HepG2 (cell line): Measurements from ENCODE around the gene UQCC2. TPM values are rescaled to one million over a fixed set of nuclear protein-coding genes. Genes with fewer than 3 reads are reported as not detected.

Experiments used
- ATAC-seq: fragments of 200-7000 bp; cut with Tn5 transposase; 3 replicates; pipeline ENCODE4 v1.9.1; 2020; ENCODE audit warnings: mild to moderate bottlenecking, moderate library complexity
- BruUV-seq: library from RNA; stranded (reverse); fragments of 400-500 nt; replicated peaks from 2 replicates; lab custom pipeline; 2021; lab: Mats Ljungman, UMichigan
- CTCF ChIA-PET: fragments of 300-600 bp; formaldehyde crosslinking; extraction: SDS; loops from one replicate; lab custom pipeline; 2021; ENCODE audit warnings: low total read pairs, inconsistent platforms, low intra/inter-chr PET ratio; lab: Yijun Ruan, JAX
- POLR2A ChIA-PET: fragments of 350-600 bp; sonication (Branson Sonifier 250); formaldehyde crosslinking; loops from one replicate; lab custom pipeline; 2020; ENCODE audit warnings: antibody characterized with exemption, inconsistent platforms; lab: Yijun Ruan, JAX
- DNase-seq: peaks from one replicate; pipeline ENCODE4 v3.0.0-alpha.2; 2015; ENCODE audit warnings: low spot score
- FAIRE-seq: peaks from 3 replicates; lab custom pipeline; 2011; peaks lifted over from hg19 to GRCh38; lab: Jason Lieb, UNC
- H2AFZ ChIP-seq: one replicate; pipeline ENCODE4 v1.6.1; 2011; ENCODE audit warnings: low read length, inconsistent platforms
- H3K27ac ChIP-seq: fragments of 300-600 bp; 3 replicates; pipeline ENCODE4 v1.8.0; 2011; ENCODE audit warnings: mixed run types, mild to moderate bottlenecking, mixed read lengths, low read length, inconsistent platforms; ENCODE audit not compliant: insufficient read depth; ENCODE audit errors: extremely low read length
- H3K27me3 ChIP-seq, 2 experiments: fragments of 200-600 bp in 1 of 2; 2 replicates in 1 of 2; 3 replicates in 1 of 2; pipeline versions ENCODE4 v1.6.0 to v1.8.0; 2011; ENCODE audit warnings: low read length in 2 of 2, mild to moderate bottlenecking in 2 of 2, moderate library complexity in 2 of 2, inconsistent platforms in 1 of 2; ENCODE audit not compliant: insufficient read depth in 2 of 2, control insufficient read depth in 1 of 2
- H3K36me3 ChIP-seq, 2 experiments: fragments of 200-600 bp in 1 of 2; replicated peaks in 1 of 2; 2 replicates in 1 of 2; 3 replicates in 1 of 2; pipeline versions ENCODE4 v1.5.1 to v1.8.0; 2011; ENCODE audit warnings: low read length in 2 of 2, inconsistent platforms in 1 of 2; ENCODE audit not compliant: insufficient read depth in 2 of 2, control insufficient read depth in 1 of 2
- H3K4me1 ChIP-seq: 2 replicates; pipeline ENCODE4 v1.5.1; 2012; ENCODE audit warnings: low read length, inconsistent platforms; ENCODE audit not compliant: insufficient read depth
- H3K4me2 ChIP-seq: 2 replicates; pipeline ENCODE4 v1.6.0; 2011; ENCODE audit warnings: low read depth, low read length, inconsistent platforms
- H3K4me3 ChIP-seq, 3 experiments: fragments of 200-600 bp in 1 of 3; sonication (generic), shearing (Covaris generic) in 1 of 3; replicated peaks in 1 of 3; 2 replicates each; pipeline ENCODE4 v1.5.1; 2011 to 2016; ENCODE audit warnings: low read length in 3 of 3, inconsistent platforms in 2 of 3, low read depth in 2 of 3, mild to moderate bottlenecking in 2 of 3, control low read depth in 1 of 3, mixed read lengths in 1 of 3; ENCODE audit not compliant: insufficient read depth in 1 of 3
- H3K79me2 ChIP-seq: one replicate; pipeline ENCODE4 v1.6.1; 2011; ENCODE audit warnings: low read length, inconsistent platforms; ENCODE audit not compliant: insufficient read depth
- H3K9ac ChIP-seq: 2 replicates; pipeline ENCODE4 v1.6.0; 2011; ENCODE audit warnings: mild to moderate bottlenecking, low read depth, low read length, inconsistent platforms; ENCODE audit not compliant: insufficient read depth
- H3K9me3 ChIP-seq: 2 replicates; pipeline ENCODE4 v1.5.1; 2012; ENCODE audit warnings: mild to moderate bottlenecking, low read length
- H4K20me1 ChIP-seq: 2 replicates; pipeline ENCODE4 v1.6.0; 2011; ENCODE audit warnings: inconsistent platforms, mild to moderate bottlenecking, low read length, moderate library complexity; ENCODE audit not compliant: insufficient read depth
- FOXO4 ChIP-seq: sonication (generic); formaldehyde crosslinking; conservative IDR thresholded peaks from 2 replicates; pipeline ENCODE4 v1.8.1; 2023; ENCODE audit warnings: missing genetic modification reagents
- ISX ChIP-seq: sonication (generic); formaldehyde crosslinking; conservative IDR thresholded peaks from 2 replicates; pipeline ENCODE4 v1.5.0; 2020; ENCODE audit warnings: missing genetic modification reagents
- NONO ChIP-seq, 2 experiments: fragments of 450-650 bp in 1 of 2; sonication (generic) in 1 of 2; formaldehyde crosslinking in 1 of 2; IDR thresholded peaks in 1 of 2; conservative IDR thresholded peaks in 1 of 2; 2 replicates each; pipeline versions ENCODE4 v1.6.1 to v1.8.0; 2017 to 2022; ENCODE audit warnings: mild to moderate bottlenecking in 1 of 2, missing genetic modification reagents in 1 of 2, moderate library complexity in 1 of 2
- ZBTB14 ChIP-seq: sonication (generic); formaldehyde crosslinking; IDR thresholded peaks from 2 replicates; pipeline ENCODE4 v1.4.0; 2020; ENCODE audit warnings: missing genetic modification reagents
- ZNF33B ChIP-seq: sonication (generic); formaldehyde crosslinking; IDR thresholded peaks from 2 replicates; pipeline ENCODE4 v1.5.1; 2020; ENCODE audit warnings: mild to moderate bottlenecking, missing genetic modification reagents
- ZNF629 ChIP-seq: sonication (generic); formaldehyde crosslinking; conservative IDR thresholded peaks from 2 replicates; pipeline ENCODE4 v1.5.0; 2020; ENCODE audit warnings: missing genetic modification reagents
- whole genome bisulfite sequencing: methylation state at CpG from one replicate; pipeline ENCODE4 v1.1.6; 2017; ENCODE audit warnings: low lambda C conversion rate; 5-methylcytosine and 5-hydroxymethylcytosine counted together
- in situ Hi-C: cut with HindIII; loops from 2 replicates; pipeline ENCODE4 v1.10.0; 2017; ENCODE audit warnings: low pct_unique_long_range_greater_than_20kb; ENCODE audit not compliant: extremely low pct_ligation_motif_present
- intact Hi-C: fragments of 100-400 bp; cut with micrococcal nuclease; formaldehyde crosslinking; loops from one replicate; pipeline ENCODE4 v1.10.0; 2022; ENCODE audit not compliant: unreplicated experiment
- polyA plus RNA-seq, 8 experiments: library from polyadenylated mRNA; depleted of rRNA in 3 of 8; stranded (reverse) in 7 of 8; unstranded in 1 of 8; fragments of >200 nt; fragmentation: Illumina TruSeq in 4 of 8; extraction: Trizol in 4 of 8; gene quantifications; 2 replicates each; pipeline versions ENCODE4 v1.2.1 to v1.2.3, GENCODE V29; 2011 to 2016; ENCODE audit warnings: low read depth in 4 of 8, missing spikeins in 1 of 8, mixed read lengths in 1 of 8; ENCODE audit not compliant: insufficient read depth in 1 of 8
- total RNA-seq, 5 experiments: library from RNA; depleted of rRNA; stranded (reverse); fragments of >200 nt; fragmentation: Illumina TruSeq; extraction: Trizol; gene quantifications; 2 replicates each; pipeline ENCODE4 v1.2.3, GENCODE V29; 2016; ENCODE audit warnings: low read depth in 1 of 5

The UQCC2 gene
- total and polyA plus RNA-seq, 2 of the 13 experiments (the other 11 are each of a cell fraction or from before 2014, with no cell fraction given), result 82.4 to 238 TPM

- CTCF ChIA-PET, result no interaction called here
- Histone ChIP-seq H3K9me3 (no peaks in the 10 kb centered on the region), H3K4me2 (no peak overlapping the region), H3K4me3 (no peak overlapping the region), H3K36me3 (peaks cover 0 to 4% of the 10 kb centered on the region in 2 experiments; a peak in 3 of 5 replicates), H3K4me1 (no peaks in the 10 kb centered on the region), H3K79me2 (no peaks in the 10 kb centered on the region), H4K20me1 (no peaks in the 10 kb centered on the region), H2AFZ (no peak overlapping the region), H3K27me3 (no peaks in the 10 kb centered on the region), H3K9ac (no peak overlapping the region), H3K27ac (no peak overlapping the region)
- intact Hi-C loops (no loop called here), in situ Hi-C loops (no loop called here)
- FAIRE-seq (no peak), DNase-seq (no peak), ATAC-seq (no peak)
- no peak for TF ChIP-seq ZNF33B (CRISPR knock-in tag)
- no peak for TF ChIP-seq ISX (CRISPR knock-in tag)
- TF ChIP-seq ZNF629 (CRISPR knock-in tag), result no peak
- no peak for TF ChIP-seq FOXO4 (CRISPR knock-in tag)
- no peak for TF ChIP-seq NONO (IDR thresholded peaks at IDR 0.05)
- no peak for TF ChIP-seq NONO (CRISPR knock-in tag; conservative IDR thresholded peaks at IDR 0.05)
- TF ChIP-seq ZBTB14 (CRISPR knock-in tag), result no peak
- BruUV-seq, result no TSS peak
- POLR2A ChIA-PET, result interaction anchor here (1.9 kb wide), 1 partner anchor 78 kb away, joined by 5 read pairs; no protein-coding TSS in a partner anchor
- 98% methylated on average over 9 of the region's 11 CpGs for WGBS
These were observed 43.7 kb downstream of the UQCC2 start for GRCh38 chr6:33667776-33668175.
